ENCODE data around the gene SNAP25. TPM values are rescaled to one million over a fixed set of nuclear protein-coding genes. Genes with fewer than 3 reads are reported as not detected.
A peak's percentile ranks its signal among the peaks of the same experiment; 100 is the strongest.

Gene SNAP25
- total and polyA plus RNA-seq, 7 donors = 0.46 to 19.3 (median 6.8) TPM

DNA sequence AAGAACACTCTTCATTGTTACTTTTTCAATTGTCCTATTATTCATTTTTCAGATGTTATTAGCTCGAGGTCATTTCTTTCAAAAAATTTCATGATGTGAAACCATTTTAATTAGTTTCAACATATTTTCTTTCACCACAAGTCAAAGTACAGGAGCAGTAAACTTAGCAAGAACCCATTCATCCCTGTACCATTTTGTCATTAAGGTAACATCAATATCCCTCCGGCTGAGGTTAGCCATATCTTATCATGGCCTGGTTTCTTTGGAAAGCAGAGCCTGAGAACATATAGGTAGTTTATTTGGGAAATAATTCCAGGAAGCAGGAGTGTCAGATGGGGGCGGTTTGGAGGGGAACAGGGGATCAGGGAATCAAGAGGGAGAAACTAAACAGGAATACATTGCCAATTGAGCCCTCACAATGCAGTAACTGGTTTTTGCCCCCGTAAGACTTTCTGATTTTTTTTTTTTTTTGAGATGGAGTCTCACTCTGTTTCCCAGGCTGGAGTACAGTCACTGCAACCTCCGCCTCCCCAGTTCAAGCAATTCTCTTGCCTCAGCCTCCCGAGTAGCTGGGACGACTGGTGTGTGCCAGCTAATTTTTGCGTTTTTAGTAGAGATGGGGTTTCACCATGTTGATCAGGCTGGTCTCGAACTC, 131.7 kb downstream of the SNAP25 start:
- H3K36me3 ChIP-seq = no peaks in the 10 kb centered on the region
- no peak overlapping the region for H3K4me3 ChIP-seq
- TF ChIP-seq POLR2A (IDR thresholded peaks at IDR 0.05) = no peak
- TF ChIP-seq EP300 (IDR thresholded peaks at IDR 0.05) = no peak
- TF ChIP-seq, protein P1, sequence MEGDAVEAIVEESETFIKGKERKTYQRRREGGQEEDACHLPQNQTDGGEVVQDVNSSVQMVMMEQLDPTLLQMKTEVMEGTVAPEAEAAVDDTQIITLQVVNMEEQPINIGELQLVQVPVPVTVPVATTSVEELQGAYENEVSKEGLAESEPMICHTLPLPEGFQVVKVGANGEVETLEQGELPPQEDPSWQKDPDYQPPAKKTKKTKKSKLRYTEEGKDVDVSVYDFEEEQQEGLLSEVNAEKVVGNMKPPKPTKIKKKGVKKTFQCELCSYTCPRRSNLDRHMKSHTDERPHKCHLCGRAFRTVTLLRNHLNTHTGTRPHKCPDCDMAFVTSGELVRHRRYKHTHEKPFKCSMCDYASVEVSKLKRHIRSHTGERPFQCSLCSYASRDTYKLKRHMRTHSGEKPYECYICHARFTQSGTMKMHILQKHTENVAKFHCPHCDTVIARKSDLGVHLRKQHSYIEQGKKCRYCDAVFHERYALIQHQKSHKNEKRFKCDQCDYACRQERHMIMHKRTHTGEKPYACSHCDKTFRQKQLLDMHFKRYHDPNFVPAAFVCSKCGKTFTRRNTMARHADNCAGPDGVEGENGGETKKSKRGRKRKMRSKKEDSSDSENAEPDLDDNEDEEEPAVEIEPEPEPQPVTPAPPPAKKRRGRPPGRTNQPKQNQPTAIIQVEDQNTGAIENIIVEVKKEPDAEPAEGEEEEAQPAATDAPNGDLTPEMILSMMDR (IDR thresholded peaks at IDR 0.05) = no peak
- TF ChIP-seq POLR2AphosphoS5 (IDR thresholded peaks at IDR 0.05) = no peak
- H3K27me3 ChIP-seq = no peaks in the 10 kb centered on the region
- no peak for DNase-seq
- H3K9me3 ChIP-seq = no peaks in the 10 kb centered on the region
- WGBS, 2 donors = 90 to 91% methylated on average over 9 of the region's 9 CpGs
- no peaks in the 10 kb centered on the region for H3K4me1 ChIP-seq
- intact Hi-C loops (cut with DNase I) = no loop called here
- H3K27ac ChIP-seq = no peak overlapping the region

DNA sequence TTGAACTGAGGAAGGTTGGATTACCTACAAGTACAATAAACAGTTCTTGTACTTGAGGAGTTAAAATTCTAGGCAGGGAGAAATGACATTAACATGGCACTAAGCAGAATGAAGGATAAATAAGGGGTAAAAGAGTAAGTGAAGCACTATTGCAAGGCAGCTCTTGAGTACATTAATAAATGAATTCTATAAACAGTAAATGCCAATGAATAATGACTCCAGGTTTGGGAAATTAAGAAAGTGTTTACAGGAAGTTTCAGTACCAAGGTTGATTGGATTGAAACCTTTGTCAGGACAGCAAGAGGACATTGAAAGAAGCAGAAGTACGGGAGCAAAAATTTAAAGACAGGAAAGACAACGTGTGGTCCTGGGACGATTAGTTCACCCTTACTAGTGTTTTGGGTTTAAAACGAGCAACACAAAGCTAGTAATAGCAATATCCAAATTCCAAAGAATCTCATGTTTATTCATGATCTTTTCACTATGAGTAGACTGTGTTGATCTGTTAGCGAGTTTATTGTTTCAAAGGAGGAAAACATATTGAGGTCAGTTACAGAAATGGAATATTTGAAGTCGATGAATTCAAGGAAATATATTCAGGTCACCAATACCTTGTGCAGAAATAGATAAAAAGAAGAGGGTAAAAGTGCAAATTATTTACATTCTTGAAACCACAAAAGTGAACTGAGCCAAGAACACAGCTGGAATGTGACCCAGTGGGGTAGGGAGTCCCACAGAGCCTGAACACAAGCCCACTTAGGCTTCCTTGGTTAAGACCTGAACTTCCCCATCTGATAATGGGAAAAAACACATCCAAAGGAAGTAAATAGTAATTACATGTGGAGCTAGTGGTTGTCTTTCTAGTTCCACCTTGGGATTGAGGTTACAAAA, 134.5 kb downstream of the SNAP25 start:
- Histone ChIP-seq H3K27me3 (no peaks in the 10 kb centered on the region), H3K27ac (peak overlapping the region in 1 of 4 donors; percentile 16), H3K36me3 (no peaks in the 10 kb centered on the region), H3K4me3 (no peak overlapping the region), H3K9me3 (no peaks in the 10 kb centered on the region), H3K4me1 (no peaks in the 10 kb centered on the region)
- DNase-seq = no peak
- TF ChIP-seq POLR2AphosphoS5 (IDR thresholded peaks at IDR 0.05) (no peak), POLR2A (IDR thresholded peaks at IDR 0.05) (no peak), EP300 (IDR thresholded peaks at IDR 0.05) (no peak)
- TF ChIP-seq, protein P1 (IDR thresholded peaks at IDR 0.05) = no peak
- intact Hi-C loops (cut with DNase I) = no loop called here
- 48 to 53% methylated on average over 6 of the region's 6 CpGs for WGBS, 2 donors

DNA sequence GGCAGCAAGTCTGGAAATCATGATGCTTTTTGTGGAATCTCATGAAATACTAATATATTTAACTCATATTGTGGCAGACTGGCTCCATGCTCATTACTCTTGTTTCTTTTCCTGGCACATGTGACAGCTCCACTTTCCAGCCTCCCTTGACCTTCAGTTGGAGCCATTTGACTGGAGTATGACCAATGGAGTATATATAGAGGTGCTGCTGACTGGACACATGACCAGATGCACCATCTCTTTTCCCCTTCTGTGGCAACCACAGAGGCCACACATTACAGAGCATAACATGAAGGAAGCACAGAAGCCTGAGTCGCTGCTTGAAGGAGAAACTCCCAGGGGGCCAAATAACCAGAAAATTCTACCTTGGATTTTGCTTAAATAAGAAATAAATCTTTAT, 138.0 kb downstream of the SNAP25 start:
- H3K4me3 ChIP-seq = no peak overlapping the region
- no peak overlapping the region for H3K27ac ChIP-seq
- no peaks in the 10 kb centered on the region for H3K4me1 ChIP-seq
- no peaks in the 10 kb centered on the region for H3K27me3 ChIP-seq
- intact Hi-C loops (cut with DNase I) = no loop called here
- DNase-seq = no peak
- no peaks in the 10 kb centered on the region for H3K9me3 ChIP-seq
- TF ChIP-seq POLR2A (IDR thresholded peaks at IDR 0.05) (no peak), POLR2AphosphoS5 (IDR thresholded peaks at IDR 0.05) (no peak), EP300 (IDR thresholded peaks at IDR 0.05) (no peak)
- TF ChIP-seq, protein P1 (IDR thresholded peaks at IDR 0.05) = no peak
- H3K36me3 ChIP-seq = no peaks in the 10 kb centered on the region
- WGBS, 2 donors = 90 to 93% methylated on average over 1 of the region's 1 CpG

Small RNA genes within 50 kb of the gene (small RNA-seq; reads per million reads assigned to genes)
- 0 reads per million in 3 donors for gene HIGD1AP15

Other genes starting within 250 kb of the SNAP25 start
- gene ANKEF1, start 183.8 kb upstream of the SNAP25 start, total RNA-seq = 1 to 10 TPM in 1 of 4 donors, under 1 TPM in 3; 0.16 to 1.1 (median 0.38) TPM
- gene ANKEF1, start 183.8 kb upstream of the SNAP25 start, polyA plus RNA-seq = 1 to 10 TPM; 1.8 to 2.4 (median 1.8) TPM
- gene MKKS, start 215.4 kb downstream of the SNAP25 start, total RNA-seq = 10 to 100 TPM; 19.1 to 26.0 (median 22.2) TPM
- gene MKKS, start 215.4 kb downstream of the SNAP25 start, polyA plus RNA-seq = 10 to 100 TPM; 16.2 to 29.8 (median 19.1) TPM
- gene SLX4IP, start 216.5 kb downstream of the SNAP25 start, total RNA-seq = 1 to 10 TPM; 2.0 to 4.2 (median 2.5) TPM
- gene SLX4IP, start 216.5 kb downstream of the SNAP25 start, polyA plus RNA-seq = 1 to 10 TPM; 1.2 to 2.5 (median 2.3) TPM

All from sigmoid colon (tissue), 7 donors.